ENCODE data around the gene HOXD13.

The HOXD13 gene

DNA sequence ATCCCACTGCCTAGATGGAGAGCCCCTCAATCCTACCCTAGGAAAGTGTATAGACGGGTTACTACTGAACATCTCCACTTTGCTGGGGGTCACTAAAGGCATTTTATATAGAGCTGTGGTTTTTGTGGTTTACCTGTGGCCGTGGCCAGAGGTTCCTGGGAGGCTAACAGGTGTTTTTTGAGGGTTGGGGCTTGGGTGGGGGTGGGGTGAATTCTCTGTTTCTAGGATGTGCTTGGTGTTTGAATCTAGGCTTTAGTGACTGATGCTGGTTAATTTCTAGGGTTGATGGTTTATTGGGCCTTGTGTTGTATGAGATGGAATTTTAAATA is 44.7 kb downstream of the HOXD13 start:
- Mint-ChIP-seq H3K4me3 (peak overlapping the region; percentile 88 to 97 (median 89)), H3K36me3 (ENCODE audit: low read depth) (peaks cover 30% of the 10 kb centered on the region), H3K4me1 (peaks cover 56% of the 10 kb centered on the region), H3K9me3 (no peaks in the 10 kb centered on the region), H3K27ac (peak overlapping the region; percentile 94 to 99 (median 99)), H3K27me3 (ENCODE audit: low read depth) (peaks cover 2% of the 10 kb centered on the region)
- TF ChIP-seq, protein P1, sequence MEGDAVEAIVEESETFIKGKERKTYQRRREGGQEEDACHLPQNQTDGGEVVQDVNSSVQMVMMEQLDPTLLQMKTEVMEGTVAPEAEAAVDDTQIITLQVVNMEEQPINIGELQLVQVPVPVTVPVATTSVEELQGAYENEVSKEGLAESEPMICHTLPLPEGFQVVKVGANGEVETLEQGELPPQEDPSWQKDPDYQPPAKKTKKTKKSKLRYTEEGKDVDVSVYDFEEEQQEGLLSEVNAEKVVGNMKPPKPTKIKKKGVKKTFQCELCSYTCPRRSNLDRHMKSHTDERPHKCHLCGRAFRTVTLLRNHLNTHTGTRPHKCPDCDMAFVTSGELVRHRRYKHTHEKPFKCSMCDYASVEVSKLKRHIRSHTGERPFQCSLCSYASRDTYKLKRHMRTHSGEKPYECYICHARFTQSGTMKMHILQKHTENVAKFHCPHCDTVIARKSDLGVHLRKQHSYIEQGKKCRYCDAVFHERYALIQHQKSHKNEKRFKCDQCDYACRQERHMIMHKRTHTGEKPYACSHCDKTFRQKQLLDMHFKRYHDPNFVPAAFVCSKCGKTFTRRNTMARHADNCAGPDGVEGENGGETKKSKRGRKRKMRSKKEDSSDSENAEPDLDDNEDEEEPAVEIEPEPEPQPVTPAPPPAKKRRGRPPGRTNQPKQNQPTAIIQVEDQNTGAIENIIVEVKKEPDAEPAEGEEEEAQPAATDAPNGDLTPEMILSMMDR (IDR thresholded peaks at IDR 0.05; ENCODE audit: unreplicated experiment in 3 of 3) = no peak

DNA sequence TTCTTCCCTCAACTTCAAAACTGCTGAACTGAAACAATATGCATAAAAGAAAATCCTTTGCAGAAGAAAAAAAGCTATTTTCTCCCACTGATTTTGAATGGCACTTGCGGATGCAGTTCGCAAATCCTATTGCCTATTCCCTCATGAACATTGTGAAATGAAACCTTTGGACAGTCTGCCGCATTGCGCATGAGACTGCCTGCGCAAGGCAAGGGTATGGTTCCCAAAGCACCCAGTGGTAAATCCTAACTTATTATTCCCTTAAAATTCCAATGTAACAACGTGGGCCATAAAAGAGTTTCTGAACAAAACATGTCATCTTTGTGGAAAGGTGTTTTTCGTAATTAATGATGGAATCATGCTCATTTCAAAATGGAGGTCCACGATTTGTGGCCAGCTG is 45.4 kb downstream of the HOXD13 start:
- Mint-ChIP-seq H3K27ac (peak overlapping the region; percentile 94 to 99 (median 99)), H3K4me1 (peaks cover 54% of the 10 kb centered on the region), H3K27me3 (ENCODE audit: low read depth) (no peaks in the 10 kb centered on the region), H3K4me3 (peak overlapping the region; percentile 88 to 97 (median 89)), H3K9me3 (no peaks in the 10 kb centered on the region), H3K36me3 (ENCODE audit: low read depth) (peaks cover 26% of the 10 kb centered on the region)
- TF ChIP-seq, protein P1 (IDR thresholded peaks at IDR 0.05; ENCODE audit: unreplicated experiment in 3 of 3) = no peak

DNA sequence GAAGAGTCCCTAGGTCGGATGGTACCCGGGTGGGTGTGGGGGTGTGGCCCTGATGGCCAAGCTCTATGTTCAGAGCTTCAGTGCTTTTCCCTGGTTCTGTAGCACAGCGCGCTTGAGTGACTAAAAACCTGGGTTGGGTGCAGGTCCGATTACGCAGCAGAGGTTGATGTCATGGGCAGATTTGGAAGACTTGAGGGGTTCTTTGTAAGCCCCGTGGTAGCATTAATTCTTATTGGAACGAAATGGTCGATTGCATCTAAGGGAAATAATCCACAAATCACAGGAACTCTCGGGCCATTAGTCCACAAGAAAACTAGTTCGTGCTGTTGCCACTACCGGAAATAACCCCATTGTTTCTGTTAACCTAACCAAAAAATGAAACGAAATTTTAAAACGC is 46.0 kb downstream of the HOXD13 start:
- Mint-ChIP-seq H3K36me3 (ENCODE audit: low read depth) (peaks cover 26% of the 10 kb centered on the region), H3K4me3 (peak overlapping the region; percentile 88 to 97 (median 89)), H3K9me3 (no peaks in the 10 kb centered on the region), H3K27me3 (ENCODE audit: low read depth) (no peaks in the 10 kb centered on the region), H3K4me1 (peaks cover 55% of the 10 kb centered on the region), H3K27ac (peak overlapping the region; percentile 94 to 99 (median 99))
- TF ChIP-seq, protein P1 (IDR thresholded peaks at IDR 0.05; ENCODE audit: unreplicated experiment in 3 of 3) = no peak

DNA sequence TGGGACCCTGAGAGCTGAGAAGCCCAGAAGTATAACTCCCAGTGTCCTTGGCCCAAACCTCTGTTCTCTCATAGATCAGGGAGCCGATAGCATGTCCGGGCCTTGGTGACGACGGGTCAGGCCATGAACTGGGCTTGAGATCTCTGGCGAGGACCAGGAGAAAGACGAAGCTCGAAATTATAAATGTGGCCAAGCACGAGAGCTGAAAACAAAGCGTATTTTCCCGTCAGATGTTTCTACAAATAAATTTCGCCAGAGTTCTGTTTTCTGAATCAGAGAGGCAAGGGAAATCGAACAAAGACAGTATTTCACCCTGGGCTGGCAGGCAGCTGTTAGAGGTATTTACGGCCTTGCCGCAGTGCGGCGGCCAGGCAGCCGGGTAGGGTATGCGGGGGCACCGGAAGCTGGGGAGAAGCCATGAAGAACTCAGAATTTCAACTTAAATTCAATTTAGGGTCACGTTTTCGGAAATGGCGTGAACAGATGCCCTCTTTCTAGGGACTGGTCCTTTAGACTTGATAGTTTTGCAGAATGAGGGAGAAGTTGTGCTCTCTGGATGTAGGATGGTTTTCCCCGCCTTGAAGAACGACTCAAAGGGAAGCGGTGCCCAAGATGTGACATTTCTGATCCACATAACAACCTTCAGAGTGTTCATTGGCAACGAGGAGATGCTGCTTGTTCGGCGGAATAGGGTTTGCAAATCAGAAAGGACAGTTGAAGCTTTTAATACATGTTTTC is 46.6 kb downstream of the HOXD13 start:
- Mint-ChIP-seq H3K9me3 (no peaks in the 10 kb centered on the region), H3K27me3 (ENCODE audit: low read depth) (no peaks in the 10 kb centered on the region), H3K36me3 (ENCODE audit: low read depth) (peaks cover 27% of the 10 kb centered on the region), H3K27ac (peak overlapping the region; percentile 94 to 99 (median 99)), H3K4me3 (peak overlapping the region; percentile 88 to 97 (median 89)), H3K4me1 (peaks cover 55% of the 10 kb centered on the region)
- TF ChIP-seq, protein P1 (IDR thresholded peaks at IDR 0.05; ENCODE audit: unreplicated experiment in 3 of 3) = no peak

DNA sequence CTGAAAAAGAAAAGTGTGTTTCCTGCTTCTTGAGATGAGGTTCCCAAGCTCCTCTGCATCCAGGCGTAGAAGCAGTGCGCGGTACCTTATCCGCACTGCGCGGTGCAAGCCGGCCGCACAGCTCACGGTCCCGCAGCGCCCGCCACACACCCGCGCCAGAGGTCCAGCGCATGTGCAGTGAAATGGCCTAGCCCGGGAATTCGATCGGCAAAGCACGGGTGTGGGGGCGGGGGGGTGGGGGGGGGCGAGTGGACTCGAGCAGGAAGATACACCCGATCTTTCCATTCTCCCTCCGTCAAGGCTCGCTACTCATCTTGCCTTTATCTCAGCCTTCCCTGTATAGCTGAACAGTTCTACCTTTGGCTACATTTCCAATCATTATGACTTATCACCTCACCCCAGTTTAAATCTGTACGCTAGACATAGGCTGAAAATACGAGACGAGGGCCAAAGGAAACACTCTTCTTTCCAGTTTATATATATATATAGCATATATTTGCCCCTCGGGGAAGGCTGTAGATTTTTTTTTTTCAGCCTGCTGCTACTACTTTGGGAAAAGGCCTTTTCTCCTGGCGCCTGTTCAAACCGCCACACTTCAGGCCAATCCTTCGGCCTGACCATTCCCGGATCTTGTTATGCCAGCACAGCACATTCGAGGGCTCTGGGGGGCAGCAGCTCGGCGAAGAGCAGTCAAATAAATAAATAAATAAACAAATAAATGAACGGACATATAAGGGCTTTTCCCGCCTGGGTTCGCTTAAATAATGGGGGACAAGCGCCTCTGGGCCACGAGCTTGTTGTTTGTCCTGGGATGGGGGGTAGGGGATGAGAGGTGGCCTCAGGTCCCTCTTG is 47.4 kb downstream of the HOXD13 start:
- peak overlapping the region; percentile 94 to 99 (median 99) for H3K27ac Mint-ChIP-seq
- H3K27me3 Mint-ChIP-seq (ENCODE audit: low read depth) = no peaks in the 10 kb centered on the region
- no peaks in the 10 kb centered on the region for H3K9me3 Mint-ChIP-seq
- peaks cover 30% of the 10 kb centered on the region for H3K36me3 Mint-ChIP-seq (ENCODE audit: low read depth)
- peak overlapping the region; percentile 88 to 97 (median 89) for H3K4me3 Mint-ChIP-seq
- peaks cover 54% of the 10 kb centered on the region for H3K4me1 Mint-ChIP-seq
- TF ChIP-seq, protein P1 (IDR thresholded peaks at IDR 0.05; ENCODE audit: unreplicated experiment in 3 of 3) = no peak

Data from nephron (organoid).